ENCODE data around the gene NLRC5.

NLRC5 gene

DNA sequence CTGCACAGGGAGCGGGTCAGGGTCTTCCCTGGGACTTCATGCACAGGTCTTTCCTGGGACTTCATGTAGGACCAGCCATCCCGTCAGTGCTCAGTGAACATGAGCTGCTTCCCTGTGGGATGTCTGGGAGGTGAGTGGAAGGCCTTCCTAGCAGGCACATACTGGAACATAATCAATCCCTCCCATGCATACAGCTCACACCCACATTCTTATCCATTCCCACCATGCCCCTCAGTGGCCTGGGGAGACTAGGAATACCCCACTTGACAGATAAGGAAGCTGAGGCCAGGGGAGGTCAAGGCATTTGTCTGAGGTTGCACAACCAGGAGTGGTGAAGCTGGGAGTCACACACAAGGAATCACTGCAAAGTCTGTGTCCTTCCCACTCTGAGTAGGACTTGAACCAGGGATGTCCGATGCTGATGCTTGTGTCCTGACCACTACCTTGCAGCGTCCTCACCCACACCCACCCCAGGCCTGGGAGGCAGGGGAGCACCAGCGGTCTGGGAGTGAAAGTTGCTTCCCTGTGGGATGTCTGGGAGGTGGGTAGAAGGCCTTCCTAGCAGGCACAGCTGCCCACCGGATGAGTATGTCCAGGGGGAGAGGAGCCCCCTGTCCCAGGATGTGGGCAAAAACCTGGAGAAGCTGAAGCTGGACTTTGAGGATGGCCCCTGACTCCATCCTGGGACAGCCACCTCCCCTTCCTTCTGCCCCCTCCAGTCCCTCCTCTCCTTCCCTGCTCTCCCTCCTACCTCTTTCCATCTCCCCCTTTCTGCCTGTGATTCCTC, 1.0 kb upstream of the NLRC5 start:
- ChIA-PET POLR2A (interaction anchor here (0.9 kb wide), 1 partner anchor 7 kb away, joined by 3 read pairs; no protein-coding TSS in a partner anchor), CTCF (interaction anchor here (2.0 kb wide), 1 partner anchor 24 kb away, joined by 11 read pairs; no protein-coding TSS in a partner anchor)
- Histone ChIP-seq H3K27ac (ENCODE audit: extremely low read depth, low read depth, low read length) (no peak overlapping the region), H3K36me3 (ENCODE audit: control insufficient read depth in 2 of 2, insufficient read depth in 1 of 2, low read length in 2 of 2) (no peaks in the 10 kb centered on the region), H3K4me1 (ENCODE audit: control insufficient read depth, insufficient read depth, low read length) (peaks cover 4% of the 10 kb centered on the region; the same call in 1 of the 2 replicates), H3K4me3 (ENCODE audit: low read depth, low read length) (no peak overlapping the region), H3K9me3 (ENCODE audit: control insufficient read depth, insufficient read depth, low read depth, low read length) (no peaks in the 10 kb centered on the region)
- TF ChIP-seq ZNF398 (tag by site-specific recombination; IDR thresholded peaks at IDR 0.05) (peak; percentile 66), SCRT1 (tag by site-specific recombination; IDR thresholded peaks at IDR 0.05; ENCODE audit: borderline replicate concordance) (no peak), ZNF133 (tag by site-specific recombination; IDR thresholded peaks at IDR 0.05) (no peak), GLIS2 (tag by site-specific recombination; IDR thresholded peaks at IDR 0.05) (0 out of 2 replicates have a peak, but pooled peaks have one; percentile 13), SP7 (tag by site-specific recombination; IDR thresholded peaks at IDR 0.05) (no peak), ZBTB10 (tag by site-specific recombination; IDR thresholded peaks at IDR 0.05) (no peak), ZNF629 (tag by site-specific recombination; IDR thresholded peaks at IDR 0.05) (no peak), OVOL3 (tag by site-specific recombination; IDR thresholded peaks at IDR 0.05) (no peak), ZNF366 (tag by site-specific recombination; conservative IDR thresholded peaks at IDR 0.05) (0 out of 2 replicates have a peak, but pooled peaks have one; percentile 41), MYNN (tag by site-specific recombination; IDR thresholded peaks at IDR 0.05; ENCODE audit: borderline replicate concordance) (no peak), PRDM2 (tag by site-specific recombination; IDR thresholded peaks at IDR 0.05; ENCODE audit: borderline replicate concordance) (no peak), YY1 (tag by site-specific recombination; IDR thresholded peaks at IDR 0.05) (no peak), ZNF223 (tag by site-specific recombination; IDR thresholded peaks at IDR 0.05) (no peak), ZNF664 (tag by site-specific recombination; IDR thresholded peaks at IDR 0.05) (no peak), SCRT2 (tag by site-specific recombination; IDR thresholded peaks at IDR 0.05) (no peak), ZNF623 (tag by site-specific recombination; IDR thresholded peaks at IDR 0.05) (no peak), ZBTB48 (tag by site-specific recombination; IDR thresholded peaks at IDR 0.05) (peak; percentile 88; the same call in 1 of the 2 replicates), SETDB1 (IDR thresholded peaks at IDR 0.05; ENCODE audit: insufficient read length, low read length) (no peak), ZNF654 (tag by site-specific recombination; IDR thresholded peaks at IDR 0.05; ENCODE audit: low read depth) (no peak), ZNF555 (tag by site-specific recombination; conservative IDR thresholded peaks at IDR 0.05) (no peak), ZNF112 (tag by site-specific recombination; IDR thresholded peaks at IDR 0.05) (0 out of 2 replicates have a peak, but pooled peaks have one; percentile 24), EGR2 (tag by site-specific recombination; IDR thresholded peaks at IDR 0.05; ENCODE audit: low read depth) (peak; percentile 9; the same call in 1 of the 2 replicates), TCF7L2 (IDR thresholded peaks at IDR 0.05; ENCODE audit: borderline replicate concordance, low read depth, low read length) (no peak)
- TF ChIP-seq, protein P1, sequence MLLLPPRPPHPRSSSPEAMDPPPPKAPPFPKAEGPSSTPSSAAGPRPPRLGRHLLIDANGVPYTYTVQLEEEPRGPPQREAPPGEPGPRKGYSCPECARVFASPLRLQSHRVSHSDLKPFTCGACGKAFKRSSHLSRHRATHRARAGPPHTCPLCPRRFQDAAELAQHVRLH (tag by site-specific recombination; IDR thresholded peaks at IDR 0.05) = no peak
- TF ChIP-seq, protein P2, sequence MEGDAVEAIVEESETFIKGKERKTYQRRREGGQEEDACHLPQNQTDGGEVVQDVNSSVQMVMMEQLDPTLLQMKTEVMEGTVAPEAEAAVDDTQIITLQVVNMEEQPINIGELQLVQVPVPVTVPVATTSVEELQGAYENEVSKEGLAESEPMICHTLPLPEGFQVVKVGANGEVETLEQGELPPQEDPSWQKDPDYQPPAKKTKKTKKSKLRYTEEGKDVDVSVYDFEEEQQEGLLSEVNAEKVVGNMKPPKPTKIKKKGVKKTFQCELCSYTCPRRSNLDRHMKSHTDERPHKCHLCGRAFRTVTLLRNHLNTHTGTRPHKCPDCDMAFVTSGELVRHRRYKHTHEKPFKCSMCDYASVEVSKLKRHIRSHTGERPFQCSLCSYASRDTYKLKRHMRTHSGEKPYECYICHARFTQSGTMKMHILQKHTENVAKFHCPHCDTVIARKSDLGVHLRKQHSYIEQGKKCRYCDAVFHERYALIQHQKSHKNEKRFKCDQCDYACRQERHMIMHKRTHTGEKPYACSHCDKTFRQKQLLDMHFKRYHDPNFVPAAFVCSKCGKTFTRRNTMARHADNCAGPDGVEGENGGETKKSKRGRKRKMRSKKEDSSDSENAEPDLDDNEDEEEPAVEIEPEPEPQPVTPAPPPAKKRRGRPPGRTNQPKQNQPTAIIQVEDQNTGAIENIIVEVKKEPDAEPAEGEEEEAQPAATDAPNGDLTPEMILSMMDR (tag by site-specific recombination; IDR thresholded peaks at IDR 0.05) = no peak
